Lung microvascular endothelial cell (primary cell): ENCODE measurements around the gene ADSS1. TPM values are rescaled to one million over a fixed set of nuclear protein-coding genes. Genes with fewer than 3 reads are reported as not detected.

Experiments
- DNase-seq, 2 donors: peaks; one replicate each; pipeline versions ENCODE4 v3.0.0 to v3.0.0-alpha.2; 2010; ENCODE audit warnings: low read depth in 2 of 2
- total RNA-seq: library from RNA; depleted of rRNA; stranded (reverse); fragments of >200 nt; gene quantifications from 2 replicates; pipeline ENCODE4 v1.2.1, GENCODE V29; 2014

Gene ADSS1
- total RNA-seq, 1 donor from 2014 or later: 1.8 TPM

DNA sequence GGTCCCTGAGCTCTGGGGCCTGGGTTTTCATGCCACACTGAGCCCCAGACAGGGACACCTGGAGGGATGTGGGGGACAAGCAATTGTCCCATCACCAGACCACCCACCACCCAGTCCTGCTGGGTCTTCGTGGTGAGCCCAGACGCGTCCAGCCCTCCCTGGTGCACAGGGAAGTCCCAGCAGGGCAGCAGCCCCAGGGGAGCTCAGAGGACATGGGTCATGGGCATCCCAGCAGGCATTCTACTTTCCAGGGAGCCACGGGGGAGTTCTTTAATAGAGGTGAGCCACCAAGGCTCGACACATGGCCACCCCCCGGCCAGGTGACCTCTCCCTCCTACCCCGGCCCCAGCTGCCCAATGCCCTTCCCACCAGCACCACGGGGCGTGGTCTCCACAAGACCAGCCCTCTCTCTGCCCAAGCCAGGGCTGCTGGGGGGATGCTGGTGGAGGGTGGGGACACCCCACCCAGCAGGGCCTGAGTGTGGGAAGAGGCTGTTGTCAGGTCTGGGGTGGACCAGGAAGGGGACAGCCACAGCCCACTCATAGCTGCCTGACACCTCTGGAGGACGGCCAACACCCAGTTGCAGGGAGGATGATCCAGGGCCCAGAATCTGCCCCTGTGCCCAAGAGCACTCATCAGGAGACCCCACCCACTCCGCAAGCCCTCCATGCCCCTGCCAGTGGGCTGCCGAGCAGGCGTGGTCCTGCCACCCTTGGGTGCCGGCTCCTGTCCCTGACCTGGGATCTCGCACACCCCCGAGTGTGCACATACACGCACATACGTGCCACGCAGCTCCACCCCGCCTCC lies 57.4 kb downstream of the ADSS1 start:
- DNase-seq: no peak

DNA sequence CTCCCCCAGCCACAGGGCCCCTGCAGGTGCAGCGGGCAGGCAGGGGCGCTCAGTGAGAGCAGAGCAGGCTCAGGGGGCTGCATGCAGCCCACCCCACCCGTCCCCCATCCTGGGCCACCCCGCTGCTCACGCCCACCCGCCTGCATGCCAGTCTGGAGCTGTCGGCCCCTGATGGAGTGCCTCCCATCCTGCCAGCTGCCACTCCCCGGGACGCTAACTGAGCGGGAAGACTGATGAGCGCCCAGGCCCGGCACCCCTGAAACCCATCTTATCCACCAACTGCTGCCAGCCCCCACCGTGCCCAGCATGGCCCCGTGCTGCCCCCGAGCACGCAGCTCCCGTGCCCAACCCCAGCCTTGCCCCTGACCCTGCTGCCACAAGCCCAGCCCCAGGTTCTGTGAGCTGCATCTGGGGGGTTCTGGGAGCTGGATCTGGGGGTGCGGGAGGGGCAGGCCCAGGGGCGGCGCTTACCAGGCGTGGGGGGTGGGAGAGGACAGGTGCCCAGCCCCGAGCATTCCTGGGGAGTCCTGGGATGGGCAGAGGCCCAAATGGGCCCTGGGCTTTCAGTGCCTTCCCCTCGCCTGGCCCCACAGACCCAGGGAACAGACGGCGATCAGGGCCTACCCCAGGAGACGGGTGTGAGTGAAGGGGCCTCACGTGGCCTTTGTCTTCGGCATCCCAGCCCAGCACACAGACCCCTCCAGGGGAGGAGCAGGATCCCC lies 58.2 kb downstream of the ADSS1 start:
- no peak for DNase-seq

DNA sequence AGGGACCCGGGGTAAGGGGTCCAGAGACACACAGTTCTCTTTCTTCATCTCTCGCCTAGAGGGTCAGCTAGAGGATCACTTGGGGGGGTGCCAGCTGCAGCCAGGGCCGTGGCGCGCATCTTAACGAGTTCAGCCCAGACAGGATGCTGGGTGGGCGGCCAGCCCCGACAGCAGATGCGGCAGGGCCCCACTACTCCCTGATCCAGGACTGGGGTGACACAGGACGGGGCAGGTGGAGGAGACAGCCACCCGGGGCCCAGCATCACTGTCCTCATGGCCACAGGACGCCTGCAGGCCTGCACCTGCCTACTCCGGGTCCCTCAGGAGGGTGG lies 58.7 kb downstream of the ADSS1 start:
- DNase-seq: no peak

DNA sequence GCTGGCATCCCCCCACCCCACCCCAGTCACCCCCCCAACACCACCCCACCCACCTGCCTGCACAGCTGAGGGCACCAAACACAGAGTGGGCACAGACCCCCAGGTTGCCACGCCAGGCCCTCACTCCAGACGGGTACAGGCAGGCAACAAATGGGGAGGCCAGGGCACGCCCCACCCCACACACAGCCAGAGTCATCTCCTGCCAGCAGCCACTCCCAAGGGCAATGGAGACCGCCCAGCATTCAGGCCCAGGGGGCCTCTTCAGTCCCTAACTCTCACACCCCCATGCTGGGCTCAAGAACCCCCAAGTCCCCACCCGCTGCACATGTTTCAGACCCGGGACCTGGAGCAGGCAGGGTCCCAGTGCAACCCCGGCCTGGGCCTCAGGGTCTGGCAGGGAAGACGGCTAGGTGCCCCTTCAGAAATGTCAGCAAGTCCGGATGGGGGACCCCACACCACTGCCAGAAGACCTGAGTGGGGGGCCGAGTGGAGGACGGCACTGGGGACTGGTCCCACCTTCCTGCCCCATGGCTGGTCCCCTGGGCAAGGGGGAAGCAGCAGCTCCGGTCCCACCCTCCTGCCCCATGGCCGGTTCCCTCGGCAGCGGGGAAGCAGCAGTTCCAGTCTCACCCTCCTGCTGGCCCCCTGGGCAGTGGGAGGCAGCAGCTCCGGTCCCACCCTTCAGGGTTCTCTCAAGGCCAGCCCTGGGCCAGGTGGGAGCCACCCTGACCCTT lies 59.6 kb downstream of the ADSS1 start:
- no peak for DNase-seq

DNA sequence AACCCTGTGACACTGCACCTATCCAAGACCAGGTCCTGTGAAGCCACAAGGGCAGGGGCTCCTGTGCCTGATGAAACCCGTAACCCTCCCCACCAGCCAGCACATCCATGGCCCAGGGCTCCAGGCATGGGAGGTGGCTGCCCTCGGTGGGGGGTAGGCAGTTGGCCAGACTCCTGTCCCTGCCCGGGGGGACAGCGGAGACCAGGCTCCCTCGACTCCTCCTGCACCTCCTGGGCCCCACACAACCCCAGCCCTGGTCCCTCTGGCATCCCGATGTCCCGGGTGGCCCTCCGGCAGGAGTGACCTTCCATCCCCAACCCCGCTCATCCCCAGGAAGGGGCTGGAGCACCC lies 60.2 kb downstream of the ADSS1 start:
- no peak for DNase-seq

DNA sequence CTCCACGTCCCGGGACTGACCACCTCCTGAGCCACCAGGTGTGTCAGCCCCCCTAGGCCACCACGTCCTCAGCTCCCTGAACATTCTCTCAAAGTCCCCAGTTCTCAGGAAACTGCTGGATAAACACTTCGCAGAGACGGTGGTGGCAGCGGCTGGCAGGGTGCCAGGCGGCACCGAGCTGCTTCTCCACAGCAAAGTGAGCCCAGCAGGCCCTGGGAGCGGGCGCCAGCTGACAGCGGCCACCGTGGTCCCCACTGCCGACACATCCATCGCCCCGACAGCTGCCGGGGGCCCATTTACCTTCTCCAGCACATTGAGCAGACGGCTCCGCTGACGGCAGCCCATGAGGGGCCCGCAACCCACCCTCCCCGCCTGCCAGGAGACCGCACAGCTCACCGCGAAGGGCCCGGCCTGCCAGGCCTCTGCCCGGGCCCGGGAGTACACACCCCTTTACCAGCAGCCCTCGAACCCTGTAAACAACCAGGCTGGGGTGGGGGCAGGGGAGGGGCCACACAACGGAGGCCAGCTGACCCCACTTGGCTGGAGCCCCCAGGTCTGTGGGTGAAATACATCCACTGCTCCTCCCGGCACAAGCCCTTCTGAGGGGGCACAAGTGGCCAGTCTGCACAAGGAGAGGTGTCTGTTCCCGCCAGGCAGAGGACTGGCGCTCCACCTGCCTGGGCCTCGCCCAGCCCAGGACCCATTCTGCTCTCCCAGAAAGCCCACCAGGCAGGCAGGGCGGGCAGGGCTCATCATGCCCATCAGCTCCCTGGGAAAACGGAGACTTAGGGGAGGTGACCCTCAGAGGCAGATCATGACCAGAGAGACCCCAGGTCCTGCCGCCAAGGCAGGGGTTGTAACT lies 61.0 kb downstream of the ADSS1 start:
- peak in 1 of 2 donors; percentile 34 for DNase-seq

DNA sequence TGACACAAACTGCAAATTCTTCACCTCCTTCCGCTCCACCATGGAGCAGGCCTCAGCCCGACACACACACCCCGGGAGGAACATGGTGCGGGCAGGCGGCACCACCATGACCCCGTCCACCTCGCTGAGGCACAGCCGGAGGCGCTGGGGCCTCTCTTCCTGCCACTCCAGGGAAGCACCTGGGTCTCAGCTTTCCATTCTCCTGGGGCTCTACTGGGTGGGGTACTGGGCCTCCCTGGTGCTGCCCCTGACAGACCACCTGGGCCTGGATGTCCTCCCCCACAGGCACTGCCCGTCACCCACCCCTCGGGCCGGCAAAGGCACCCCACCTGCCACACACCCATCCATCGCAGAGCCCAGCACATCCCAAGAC lies 61.7 kb downstream of the ADSS1 start:
- DNase-seq: no peak

DNA sequence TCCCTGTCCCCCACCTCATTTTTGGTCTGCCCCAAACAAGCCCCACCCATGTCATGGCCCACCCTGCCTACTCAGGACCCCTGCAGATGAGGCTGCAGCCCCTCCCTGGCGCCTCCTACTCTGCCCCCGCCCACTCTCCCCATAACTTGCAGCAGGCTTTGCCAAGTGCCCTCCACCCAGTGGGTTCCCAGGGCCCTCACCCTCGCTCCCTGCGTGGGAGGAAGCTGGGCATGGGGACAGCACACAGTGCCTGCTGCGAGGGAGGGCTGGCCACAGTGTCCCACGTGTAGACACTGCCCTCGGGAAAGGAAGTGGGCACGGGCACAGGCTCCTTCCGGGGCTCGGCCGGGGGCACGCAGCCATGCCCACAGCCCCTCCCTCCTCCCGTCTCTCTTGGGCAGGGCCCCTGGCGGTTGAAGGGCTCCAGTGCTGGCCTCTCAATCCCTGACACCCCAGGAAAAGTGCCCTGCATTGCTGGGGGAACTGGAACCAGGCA lies 62.1 kb downstream of the ADSS1 start:
- DNase-seq: no peak

DNA sequence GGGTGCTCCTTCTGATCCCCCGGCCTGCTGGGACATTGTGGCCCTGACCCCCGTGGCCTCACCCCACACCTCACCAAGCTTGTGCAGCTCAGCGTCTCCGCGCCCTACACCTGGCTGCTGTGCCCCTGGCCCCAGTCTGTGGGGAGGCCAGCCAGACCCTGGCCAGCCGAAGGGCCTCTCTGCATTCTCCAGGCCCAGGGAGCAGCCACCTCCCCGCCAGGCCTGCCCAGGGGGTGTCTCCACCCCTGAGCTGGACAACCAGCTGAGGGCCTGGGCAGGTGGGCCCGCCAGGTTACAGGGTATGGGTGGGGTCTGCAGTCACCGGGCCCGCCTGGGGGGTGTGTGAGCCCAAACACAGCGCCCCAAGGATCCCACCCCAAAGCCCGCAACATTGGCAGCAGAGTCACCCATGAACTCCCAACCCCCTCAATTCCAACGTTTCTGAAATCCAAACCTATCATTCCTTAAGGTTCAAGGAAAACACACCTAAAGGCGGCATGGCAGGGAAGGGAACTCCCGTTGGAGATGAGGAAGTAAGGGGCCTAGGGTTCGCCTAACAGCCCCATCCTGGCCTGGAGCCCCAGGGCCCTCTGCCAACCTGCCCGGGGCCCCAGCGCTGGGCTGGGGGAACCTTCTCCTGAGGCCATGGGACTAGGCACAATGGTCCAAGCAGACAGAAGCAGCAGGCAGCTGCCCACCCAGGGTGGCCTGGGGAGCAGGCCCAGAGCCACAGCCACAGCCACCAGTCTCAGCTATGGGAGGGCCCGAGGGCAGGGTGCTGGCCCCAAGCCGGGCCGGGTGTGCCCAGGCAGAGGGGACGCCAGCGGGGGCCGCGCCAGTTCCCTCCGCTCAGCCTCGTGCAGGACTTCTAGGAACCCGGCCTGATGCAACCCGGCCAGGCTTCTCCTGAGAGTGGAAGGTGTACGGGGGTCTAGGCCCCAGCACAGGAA lies 63.0 kb downstream of the ADSS1 start:
- no peak for DNase-seq

DNA sequence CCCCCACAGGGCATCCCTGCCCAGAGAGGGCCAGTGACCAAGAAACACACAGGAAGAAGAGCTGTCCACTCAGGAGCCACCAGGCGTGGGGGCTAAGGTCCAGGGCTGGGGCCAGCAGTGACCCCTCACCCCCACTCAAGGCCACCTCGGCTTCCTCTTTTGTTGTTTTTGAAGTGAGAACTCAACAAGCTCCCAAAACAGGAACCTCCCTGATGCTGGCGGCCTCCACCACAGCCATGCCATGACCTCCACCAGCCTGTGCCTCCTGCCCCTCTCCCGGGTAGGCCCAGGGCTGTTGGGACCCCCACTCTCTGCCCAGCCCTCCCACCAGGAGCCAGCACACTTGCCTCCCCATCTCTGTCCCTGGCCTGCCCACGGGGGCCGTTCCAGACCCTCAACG lies 63.7 kb downstream of the ADSS1 start:
- no peak for DNase-seq

DNA sequence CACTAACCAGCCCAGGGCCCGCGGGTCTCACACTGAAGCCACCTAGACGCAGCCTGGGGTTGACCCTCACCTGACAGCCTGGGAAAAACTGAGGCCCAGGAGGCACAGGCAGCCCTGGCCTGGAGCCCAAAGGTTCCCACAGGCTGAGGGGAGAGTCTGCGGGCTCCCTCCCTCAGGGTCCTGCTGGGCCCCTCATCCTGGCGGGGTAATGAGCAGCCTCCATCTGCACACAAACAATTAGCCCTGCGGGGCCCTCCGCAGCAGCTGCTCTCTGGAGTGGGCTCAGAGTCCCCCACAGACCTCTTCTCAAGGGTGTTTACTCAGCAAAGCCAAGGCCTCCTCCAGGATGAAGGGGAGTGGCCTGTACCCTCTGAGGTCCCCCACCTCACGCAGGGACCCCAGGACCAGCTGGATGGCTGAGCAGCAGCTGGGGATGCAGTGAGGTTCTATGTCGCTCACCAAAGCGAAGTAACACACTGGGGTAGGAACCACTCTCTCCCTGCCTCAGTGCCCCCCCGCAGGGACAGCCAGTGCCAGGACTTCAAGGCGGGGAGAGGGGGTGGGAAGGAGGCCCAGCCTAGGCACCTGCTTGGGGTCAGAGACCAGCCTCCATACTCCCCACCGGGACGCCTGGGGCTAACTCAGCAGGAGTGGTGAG lies 64.3 kb downstream of the ADSS1 start:
- no peak for DNase-seq

DNA sequence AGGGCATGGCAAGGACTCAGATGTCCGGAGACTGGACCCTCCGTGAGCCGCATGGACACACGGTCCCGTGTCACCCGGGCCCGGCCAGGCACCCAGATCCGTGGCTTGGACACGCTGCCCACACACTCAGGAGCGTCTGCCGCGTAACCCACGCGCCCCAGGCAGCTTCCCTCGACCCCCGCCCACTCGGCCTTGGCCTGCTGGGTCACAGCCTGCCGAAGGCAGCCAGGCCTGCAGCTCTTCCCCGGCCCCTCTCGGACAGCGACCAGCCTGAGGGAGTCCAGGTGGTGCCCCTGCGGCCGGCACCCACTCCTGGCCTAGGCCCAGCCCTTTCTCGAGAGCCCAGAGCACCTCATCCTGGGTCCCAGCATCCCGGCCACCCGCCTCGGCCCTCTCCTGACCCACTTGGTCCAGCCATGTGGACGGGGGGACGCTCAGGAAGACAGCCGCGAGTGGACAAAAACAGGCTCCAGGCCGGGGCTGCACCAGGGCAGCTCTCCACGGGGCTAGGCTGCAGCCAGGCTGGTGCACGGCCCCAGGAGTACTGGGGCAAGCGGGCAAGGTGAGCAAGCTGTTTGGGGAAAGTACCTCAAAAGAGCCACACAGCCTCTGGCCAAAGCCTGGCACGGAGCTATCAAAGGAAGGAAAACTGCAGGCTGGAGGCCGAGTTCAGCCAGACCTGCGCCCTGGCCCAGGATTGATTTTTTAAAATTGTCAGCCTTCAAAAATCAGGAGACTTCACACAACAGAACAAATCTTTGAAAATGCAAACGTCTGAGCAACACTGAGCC lies 65.0 kb downstream of the ADSS1 start:
- no peak for DNase-seq

DNA sequence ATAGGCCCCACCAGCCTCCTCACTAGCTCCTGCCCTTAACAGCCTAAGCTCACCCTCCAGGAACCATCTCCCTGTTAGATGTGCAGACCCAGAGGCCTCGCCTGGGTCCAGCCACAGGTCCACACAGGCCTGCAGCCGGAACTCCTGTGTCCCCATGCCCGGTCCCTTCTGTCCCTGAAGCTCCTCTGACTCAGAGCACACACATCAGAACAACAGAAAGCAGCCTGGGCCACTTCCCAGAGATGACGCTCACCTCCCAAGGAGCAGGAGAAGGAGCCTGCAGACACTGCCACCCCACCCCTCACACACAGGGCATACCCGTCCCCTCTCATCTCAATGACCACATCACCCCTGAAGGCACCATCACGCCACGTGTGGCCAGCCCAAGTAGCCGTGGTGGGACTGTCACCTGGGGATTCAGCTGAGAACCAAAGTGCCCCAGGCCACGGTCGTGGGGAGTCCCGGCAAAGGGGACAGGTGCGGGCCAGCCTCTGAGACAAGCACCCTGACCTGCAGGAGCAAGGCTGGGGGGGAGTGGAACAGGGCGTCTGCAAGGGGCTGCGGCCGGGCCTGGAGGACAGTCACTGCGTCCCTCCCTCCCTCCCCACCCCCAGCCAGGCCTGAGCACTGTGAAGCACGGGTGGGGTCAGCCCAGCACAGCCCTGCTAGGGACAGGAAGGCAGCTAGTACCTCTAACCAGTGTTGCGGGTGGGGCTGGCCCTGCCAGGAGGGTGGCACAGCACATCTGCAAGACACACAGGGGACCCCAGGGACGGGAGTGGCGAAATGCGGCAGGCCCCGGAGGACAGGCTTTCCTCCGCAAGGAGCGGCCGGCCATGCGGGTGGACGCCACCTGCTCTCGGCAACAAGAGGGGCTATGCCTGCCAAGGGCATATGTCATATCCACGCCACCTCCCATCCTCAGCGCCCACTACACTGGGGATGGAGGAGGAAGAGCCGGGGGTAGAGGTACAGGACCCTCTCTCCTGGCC lies 66.0 kb downstream of the ADSS1 start:
- no peak for DNase-seq

DNA sequence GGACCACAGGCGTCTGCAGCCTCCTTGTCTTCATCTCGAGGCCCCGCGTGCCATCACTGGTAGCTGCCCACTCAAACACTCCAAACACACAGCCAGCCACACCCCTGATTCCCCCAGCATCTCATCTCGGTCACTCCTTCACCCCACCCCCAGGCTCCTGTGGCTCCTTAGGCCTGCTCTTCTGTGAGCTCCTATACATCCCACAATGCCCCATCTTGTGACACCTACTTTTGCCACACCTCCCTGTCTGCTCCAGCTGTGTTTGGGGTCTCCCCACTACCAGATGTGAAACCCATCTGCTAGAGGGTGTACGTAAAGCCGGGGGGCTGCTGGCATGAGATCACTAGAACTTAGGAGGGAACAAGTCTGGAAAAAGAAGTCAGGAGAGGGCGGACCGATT lies 67.4 kb downstream of the ADSS1 start:
- DNase-seq: no peak

DNA sequence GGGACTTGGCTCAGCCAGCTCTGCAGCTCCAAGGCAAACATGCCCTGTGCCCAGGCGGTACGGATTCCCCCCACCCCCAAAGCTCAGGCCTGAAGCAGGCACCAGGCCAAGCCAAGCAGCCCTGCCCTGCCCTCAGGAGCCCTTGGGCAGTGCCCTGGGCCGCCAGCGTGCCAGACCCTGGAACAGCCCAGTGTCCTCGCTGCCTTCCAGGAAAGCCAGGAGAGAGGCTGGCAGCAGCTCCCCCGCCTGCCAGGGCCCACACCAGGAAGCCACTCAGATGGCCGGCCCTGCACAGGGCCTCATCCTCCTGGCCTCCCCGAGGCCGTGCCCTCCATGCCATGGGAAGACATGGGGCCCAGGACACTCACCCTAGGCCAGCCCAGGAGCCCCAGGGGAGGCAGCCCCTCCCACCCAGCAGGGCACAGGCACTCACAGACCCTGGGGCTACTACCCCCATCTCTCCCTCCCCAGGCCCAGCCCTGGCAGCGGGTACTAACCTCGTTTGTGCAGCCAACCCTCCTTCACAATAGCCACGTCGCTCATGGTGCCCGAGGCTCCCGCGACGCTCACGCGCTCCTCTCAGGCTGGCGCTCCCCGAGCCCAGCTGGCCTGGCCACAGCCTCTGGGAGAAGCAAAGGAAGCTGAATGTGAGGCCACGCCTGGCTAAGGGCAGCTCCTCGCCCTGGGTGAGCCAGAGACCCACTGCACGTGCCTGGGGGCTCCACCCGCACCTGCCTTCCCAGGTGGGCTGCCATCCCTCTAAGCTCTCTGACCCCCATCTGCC lies 68.3 kb downstream of the ADSS1 start:
- peak in 1 of 2 donors; percentile 35 for DNase-seq

DNA sequence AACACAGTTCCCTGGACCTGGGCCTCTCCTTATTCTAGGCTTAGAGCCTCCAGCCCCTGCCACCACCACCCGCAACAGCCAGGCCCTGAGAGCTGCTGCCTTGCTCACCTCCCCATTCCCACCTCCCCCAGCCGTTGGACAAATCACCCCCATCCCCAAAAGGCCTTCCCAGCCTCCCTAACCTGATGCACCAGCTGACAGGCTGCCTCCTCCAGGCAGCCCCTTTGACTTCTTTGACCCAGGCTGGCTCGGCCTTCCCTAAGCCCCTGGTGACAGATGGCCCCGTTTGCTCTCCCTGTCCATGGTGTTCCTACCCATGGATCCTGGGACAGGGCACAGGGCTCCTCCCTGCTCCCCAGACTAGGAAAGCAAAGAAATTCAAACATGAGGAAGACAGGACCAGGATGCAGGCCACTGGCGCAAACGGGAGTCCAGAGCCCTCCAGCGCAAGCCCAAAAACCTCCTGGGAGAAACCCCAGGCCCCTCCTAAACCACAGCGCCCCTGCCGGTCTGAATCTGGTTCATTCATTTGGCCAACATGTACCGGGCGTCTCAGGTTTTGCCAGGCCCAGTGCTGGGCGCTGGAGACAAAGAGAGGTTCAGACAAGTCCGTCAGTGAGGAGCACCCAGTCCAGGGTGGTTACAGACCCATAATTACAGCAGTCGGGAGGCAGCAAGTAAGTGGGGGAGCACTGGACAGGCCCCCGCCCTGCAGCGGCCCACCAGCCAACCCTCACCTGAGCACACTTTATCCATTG lies 69.1 kb downstream of the ADSS1 start:
- no peak for DNase-seq

DNA sequence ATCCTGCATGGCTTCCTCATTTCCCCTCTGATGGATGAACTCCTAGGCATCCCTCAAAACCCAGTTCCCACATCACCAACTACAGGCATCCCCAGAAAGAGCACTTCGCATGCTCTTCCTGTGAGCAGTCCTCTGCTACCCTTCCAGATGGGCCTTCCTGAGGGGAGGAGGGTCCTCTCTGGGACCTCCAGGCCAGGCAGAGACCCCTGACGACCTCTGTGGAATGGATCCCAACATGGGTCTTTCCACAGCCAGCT lies 69.6 kb downstream of the ADSS1 start:
- DNase-seq: no peak
